Measurements from ENCODE around the gene AKAP13. TPM values are rescaled to one million over a fixed set of nuclear protein-coding genes. Genes with fewer than 3 reads are reported as not detected.
A peak's percentile ranks its signal among the peaks of the same experiment; 100 is the strongest.
"Not testable (repeated sequence)": the region's sequence is repeated elsewhere in the genome, so short reads cannot be mapped to it uniquely, and the experiment has no call there.

AKAP13 gene
- total RNA-seq, 1 donor from 2014 or later, result 41.1 TPM

DNA sequence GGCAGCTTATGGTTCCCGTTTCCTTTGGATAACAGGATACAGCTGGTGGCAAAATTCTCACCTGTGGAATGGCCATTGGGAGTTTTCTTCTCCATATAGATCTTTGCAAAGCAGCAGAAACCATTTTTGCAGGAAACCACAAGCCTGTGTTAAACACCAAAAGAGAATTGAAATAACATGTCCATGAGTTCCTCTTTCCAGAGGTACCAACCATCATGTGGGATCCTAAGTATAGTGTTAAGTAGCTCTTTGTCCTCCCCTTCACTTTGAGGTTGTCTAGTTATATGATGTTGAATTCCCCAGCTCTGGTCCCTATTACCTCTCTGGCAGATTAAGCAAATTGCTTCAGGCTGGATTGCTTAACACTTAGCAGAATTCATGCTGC is 94.9 kb downstream of the AKAP13 start:
- FAIRE-seq (no peak), DNase-seq (ENCODE audit: low read depth) (no peak)
- H3K27me3 ChIP-seq (ENCODE audit: control insufficient read depth, insufficient read depth, low read length), result no peaks in the 10 kb centered on the region
- no peak overlapping the region for H3K4me3 ChIP-seq (ENCODE audit: low read depth, low read length)
- H3K36me3 ChIP-seq (ENCODE audit: control insufficient read depth, insufficient read depth, low read length), result no peaks in the 10 kb centered on the region
- TF ChIP-seq, protein P1, sequence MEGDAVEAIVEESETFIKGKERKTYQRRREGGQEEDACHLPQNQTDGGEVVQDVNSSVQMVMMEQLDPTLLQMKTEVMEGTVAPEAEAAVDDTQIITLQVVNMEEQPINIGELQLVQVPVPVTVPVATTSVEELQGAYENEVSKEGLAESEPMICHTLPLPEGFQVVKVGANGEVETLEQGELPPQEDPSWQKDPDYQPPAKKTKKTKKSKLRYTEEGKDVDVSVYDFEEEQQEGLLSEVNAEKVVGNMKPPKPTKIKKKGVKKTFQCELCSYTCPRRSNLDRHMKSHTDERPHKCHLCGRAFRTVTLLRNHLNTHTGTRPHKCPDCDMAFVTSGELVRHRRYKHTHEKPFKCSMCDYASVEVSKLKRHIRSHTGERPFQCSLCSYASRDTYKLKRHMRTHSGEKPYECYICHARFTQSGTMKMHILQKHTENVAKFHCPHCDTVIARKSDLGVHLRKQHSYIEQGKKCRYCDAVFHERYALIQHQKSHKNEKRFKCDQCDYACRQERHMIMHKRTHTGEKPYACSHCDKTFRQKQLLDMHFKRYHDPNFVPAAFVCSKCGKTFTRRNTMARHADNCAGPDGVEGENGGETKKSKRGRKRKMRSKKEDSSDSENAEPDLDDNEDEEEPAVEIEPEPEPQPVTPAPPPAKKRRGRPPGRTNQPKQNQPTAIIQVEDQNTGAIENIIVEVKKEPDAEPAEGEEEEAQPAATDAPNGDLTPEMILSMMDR (IDR thresholded peaks at IDR 0.05; ENCODE audit: insufficient read depth, low read length, severe bottlenecking), result no peak

DNA sequence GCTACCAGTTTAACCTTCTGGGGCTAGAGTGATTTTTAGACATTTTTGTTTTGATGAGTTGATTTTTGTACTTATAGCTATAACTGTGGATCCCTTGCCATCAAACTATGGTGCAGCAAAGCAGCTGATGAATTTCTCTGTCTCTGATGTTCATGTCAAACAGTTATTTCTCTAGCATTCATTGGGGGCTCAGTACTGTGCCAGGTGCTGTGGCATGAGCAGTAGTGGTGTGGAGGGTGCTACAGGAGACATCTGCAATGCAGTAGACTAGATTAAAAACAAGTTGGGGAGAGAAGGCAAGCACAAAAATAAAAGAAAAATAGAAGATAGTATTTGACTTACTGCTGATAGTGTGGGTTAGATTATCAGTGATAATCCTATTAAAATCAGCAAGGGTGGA is 95.3 kb downstream of the AKAP13 start:
- FAIRE-seq, result no peak
- no peaks in the 10 kb centered on the region for H3K36me3 ChIP-seq (ENCODE audit: control insufficient read depth, insufficient read depth, low read length)
- no peak overlapping the region for H3K4me3 ChIP-seq (ENCODE audit: low read depth, low read length)
- TF ChIP-seq, protein P1 (IDR thresholded peaks at IDR 0.05; ENCODE audit: insufficient read depth, low read length, severe bottlenecking), result no peak
- no peaks in the 10 kb centered on the region for H3K27me3 ChIP-seq (ENCODE audit: control insufficient read depth, insufficient read depth, low read length)
- DNase-seq (ENCODE audit: low read depth), result no peak

DNA sequence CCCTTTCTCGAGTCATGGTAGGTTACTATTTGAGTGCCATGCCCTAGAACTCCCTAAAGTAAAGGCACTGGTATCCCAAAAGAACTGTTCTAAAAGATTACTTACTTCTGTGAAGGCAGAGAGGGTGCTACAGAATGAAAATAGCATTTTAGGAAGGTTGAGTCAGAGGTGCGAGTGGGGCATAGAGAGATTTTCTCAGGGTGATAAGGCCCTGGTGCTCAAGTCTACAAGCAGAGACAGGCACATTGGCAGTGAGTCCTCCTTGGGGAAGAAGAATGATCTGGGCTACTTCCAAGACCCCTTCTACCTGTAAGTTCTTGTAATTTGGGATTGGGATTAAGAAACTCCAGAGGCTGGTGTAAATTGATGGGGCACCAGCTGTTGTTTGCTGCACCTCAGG is 96.7 kb downstream of the AKAP13 start:
- Histone ChIP-seq H3K27me3 (ENCODE audit: control insufficient read depth, insufficient read depth, low read length) (no peaks in the 10 kb centered on the region), H3K36me3 (ENCODE audit: control insufficient read depth, insufficient read depth, low read length) (no peaks in the 10 kb centered on the region), H3K4me3 (ENCODE audit: low read depth, low read length) (no peak overlapping the region)
- TF ChIP-seq, protein P1 (IDR thresholded peaks at IDR 0.05; ENCODE audit: insufficient read depth, low read length, severe bottlenecking), result no peak
- FAIRE-seq (no peak), DNase-seq (ENCODE audit: low read depth) (peak; percentile 72)

DNA sequence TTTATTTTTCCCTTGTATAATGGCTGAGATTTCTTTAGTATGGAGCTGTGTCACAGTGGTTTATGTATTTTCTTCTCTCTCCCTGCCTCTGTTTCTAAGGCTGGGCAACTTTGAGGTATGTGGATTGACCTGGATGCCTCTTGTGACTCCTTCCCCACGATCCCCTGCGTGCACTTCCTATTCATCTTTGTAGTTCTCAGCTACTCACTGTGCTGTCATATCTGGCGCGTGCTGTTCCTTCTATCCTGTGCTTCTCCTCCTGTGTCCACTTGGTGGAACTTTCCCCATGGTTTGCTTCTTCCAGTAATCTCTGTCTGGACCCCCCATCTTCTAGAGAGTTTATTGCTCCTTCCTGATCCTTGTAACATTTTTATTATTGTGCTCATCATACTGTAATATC is 97.3 kb downstream of the AKAP13 start:
- FAIRE-seq (no peak), DNase-seq (ENCODE audit: low read depth) (peak; percentile 30)
- Histone ChIP-seq H3K36me3 (ENCODE audit: control insufficient read depth, insufficient read depth, low read length) (no peaks in the 10 kb centered on the region), H3K4me3 (ENCODE audit: low read depth, low read length) (no peak overlapping the region), H3K27me3 (ENCODE audit: control insufficient read depth, insufficient read depth, low read length) (no peaks in the 10 kb centered on the region)
- TF ChIP-seq, protein P1 (IDR thresholded peaks at IDR 0.05; ENCODE audit: insufficient read depth, low read length, severe bottlenecking), result no peak

DNA sequence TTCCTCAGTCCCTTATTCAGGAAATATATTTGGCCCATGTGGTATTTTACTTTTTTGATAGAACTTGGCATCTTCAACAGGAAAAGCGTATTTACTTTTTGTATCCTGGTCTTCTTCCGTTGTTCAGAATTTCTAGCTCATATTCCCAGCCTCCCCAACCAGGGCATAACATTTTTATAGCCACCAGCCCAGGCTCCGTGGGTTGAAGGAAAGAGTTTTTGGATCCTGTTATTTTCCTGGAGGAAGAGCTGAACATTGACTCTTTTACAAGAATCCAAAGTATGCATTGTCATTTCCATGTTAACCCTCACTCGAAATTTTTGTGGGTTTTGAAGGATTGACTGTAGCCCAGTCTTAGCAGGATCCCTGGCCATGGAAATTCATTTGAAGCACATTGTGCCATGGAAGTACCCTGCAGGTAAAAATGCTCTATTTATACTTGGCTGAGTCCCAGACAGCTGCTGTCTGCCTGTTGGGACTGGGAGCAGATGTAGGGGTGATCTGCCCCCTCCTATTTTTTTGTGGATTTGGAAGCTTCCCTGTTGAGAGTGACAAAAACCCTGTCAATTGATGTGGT is 98.8 kb downstream of the AKAP13 start:
- Histone ChIP-seq H3K27me3 (ENCODE audit: control insufficient read depth, insufficient read depth, low read length) (no peaks in the 10 kb centered on the region), H3K4me3 (ENCODE audit: low read depth, low read length) (no peak overlapping the region), H3K36me3 (ENCODE audit: control insufficient read depth, insufficient read depth, low read length) (no peaks in the 10 kb centered on the region)
- no peak for FAIRE-seq
- no peak for DNase-seq (ENCODE audit: low read depth)
- TF ChIP-seq, protein P1 (IDR thresholded peaks at IDR 0.05; ENCODE audit: insufficient read depth, low read length, severe bottlenecking), result no peak

DNA sequence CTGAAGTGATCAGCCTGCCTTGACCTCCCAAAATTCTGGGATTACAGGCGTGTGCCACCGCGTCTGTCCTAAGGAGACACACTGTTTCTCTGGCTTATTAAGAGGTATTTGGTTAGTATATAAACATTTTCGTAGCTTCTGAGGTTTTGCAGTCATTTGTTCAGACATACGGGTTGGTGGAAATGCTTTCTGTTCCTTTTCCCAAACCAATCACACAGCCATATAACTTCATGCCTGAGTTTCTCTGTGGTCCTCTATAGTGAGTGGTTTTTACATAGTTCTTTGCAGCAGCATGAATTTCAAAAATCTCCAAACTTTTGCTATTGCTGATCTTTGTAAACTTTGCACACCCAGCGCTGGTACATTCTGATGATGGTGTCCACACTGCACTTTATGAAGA is 100.5 kb downstream of the AKAP13 start:
- DNase-seq (ENCODE audit: low read depth) (no peak), FAIRE-seq (no peak)
- TF ChIP-seq, protein P1 (IDR thresholded peaks at IDR 0.05; ENCODE audit: insufficient read depth, low read length, severe bottlenecking), result no peak
- Histone ChIP-seq H3K4me3 (ENCODE audit: low read depth, low read length) (no peak overlapping the region), H3K36me3 (ENCODE audit: control insufficient read depth, insufficient read depth, low read length) (no peaks in the 10 kb centered on the region), H3K27me3 (ENCODE audit: control insufficient read depth, insufficient read depth, low read length) (no peaks in the 10 kb centered on the region)

DNA sequence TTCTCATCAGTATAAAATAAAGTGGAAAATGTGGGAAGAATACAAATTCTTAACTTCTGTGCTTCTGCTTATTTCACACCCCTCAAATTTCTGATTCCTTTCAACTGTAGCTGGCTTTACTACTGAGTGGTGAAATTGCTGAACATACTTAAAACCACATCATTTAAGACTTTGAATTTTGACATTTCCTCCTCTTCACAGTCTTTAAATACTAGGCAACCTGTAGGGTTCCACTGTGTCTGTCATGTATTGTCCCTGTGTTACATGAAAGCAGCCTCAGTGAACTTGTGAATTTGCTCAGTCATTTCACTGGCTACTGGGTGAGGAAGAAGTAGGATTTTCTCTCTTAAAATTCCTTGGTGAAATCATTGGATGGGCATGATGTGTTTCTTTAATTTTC is 101.1 kb downstream of the AKAP13 start:
- not testable (repeated sequence) for H3K27me3 ChIP-seq (ENCODE audit: control insufficient read depth, insufficient read depth, low read length); H3K4me3 ChIP-seq (ENCODE audit: low read depth, low read length); FAIRE-seq; H3K36me3 ChIP-seq (ENCODE audit: control insufficient read depth, insufficient read depth, low read length); DNase-seq (ENCODE audit: low read depth)
